NCI-H2196 (cell line): ENCODE results near the gene MGA.

Experiments
- DNase-seq: peaks from one replicate; lab custom pipeline; 2025; ENCODE audit not compliant: unreplicated experiment; lab: John Stamatoyannopoulos, UW

Gene MGA

DNA sequence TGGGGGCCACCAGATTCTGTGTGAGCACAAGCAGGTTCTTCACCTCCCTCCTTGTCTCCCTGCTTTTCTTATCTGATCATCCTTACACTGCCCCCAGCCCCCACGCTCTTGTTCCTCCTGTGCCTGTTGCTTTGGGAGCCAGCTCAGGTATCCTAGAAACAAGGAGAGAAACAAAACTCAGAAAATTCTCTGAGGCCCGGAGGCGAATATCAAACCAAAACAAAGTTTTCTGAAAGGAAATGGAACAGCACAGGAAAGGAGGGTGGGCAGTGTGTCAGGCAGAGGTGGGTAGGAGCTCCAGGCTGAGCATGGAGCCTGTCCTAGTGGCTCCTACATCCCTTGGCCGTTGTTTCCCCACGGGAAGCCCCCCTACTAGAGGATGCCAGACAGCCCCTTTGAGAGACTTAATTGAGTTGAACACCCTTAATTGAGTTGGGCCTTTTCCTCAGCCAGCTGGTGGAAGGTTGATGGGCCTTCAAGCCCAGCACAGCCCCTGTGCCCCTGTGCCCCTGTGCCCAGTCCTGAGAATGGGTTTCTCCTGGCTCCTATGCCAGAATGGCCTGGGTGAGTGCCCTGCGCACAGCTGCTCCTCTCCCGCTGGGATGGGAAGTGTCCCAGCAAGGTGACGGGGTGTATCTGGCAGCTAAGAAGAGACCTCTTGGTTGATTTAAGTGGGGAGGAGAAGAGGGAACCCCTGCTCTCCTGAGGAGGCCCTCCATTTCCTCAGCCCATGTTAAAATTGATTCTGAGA lies 144.9 kb downstream of the MGA start:
- no peak for DNase-seq

- DNase-seq, result no peak
Observed at GRCh38 chr15:41805711-41806110, 145.5 kb downstream of the MGA start.

DNA sequence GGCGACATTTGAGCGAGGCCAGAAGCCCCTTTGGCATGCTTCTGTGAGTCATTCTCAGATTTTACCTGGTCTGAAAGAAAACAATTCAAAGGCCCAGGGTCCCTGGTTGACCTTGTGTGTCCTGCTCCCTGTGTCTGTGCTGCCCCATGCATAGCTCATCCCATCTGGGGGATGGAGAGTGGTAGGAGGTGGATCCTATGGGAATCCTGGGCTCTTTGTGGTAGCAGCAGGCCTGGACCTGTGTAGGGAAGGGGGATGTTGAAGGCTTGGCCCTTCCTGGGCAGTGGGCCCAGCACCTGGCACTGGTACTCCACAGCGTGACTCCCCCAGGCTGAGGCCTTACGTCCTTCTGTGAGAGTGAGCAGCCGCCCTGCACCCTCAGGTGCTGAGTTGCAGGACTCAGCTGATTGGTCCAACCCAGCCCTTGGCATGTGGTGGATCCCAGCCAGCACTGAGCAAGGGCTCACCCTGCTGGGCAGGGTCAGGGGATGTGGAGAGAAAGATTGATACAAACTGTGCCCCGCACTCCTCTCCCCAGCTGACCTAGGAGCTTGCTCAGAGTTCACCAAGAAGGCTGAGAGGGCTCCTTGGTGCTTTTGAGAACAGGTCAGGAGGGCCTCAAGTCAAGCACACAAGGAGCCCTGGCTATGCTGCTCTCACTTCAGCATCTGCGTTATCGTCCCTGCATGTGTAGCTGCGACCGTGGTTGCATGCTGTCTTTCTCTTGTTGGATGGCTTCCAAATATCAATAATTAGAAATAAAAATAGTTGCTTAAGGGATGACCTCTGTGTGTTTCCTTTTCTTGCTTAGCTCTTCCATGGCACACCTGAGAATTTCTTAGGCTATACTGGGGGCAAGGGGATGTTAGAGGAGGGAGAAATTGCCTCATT lies 146.3 kb downstream of the MGA start:
- DNase-seq, result peak; percentile 25

DNA sequence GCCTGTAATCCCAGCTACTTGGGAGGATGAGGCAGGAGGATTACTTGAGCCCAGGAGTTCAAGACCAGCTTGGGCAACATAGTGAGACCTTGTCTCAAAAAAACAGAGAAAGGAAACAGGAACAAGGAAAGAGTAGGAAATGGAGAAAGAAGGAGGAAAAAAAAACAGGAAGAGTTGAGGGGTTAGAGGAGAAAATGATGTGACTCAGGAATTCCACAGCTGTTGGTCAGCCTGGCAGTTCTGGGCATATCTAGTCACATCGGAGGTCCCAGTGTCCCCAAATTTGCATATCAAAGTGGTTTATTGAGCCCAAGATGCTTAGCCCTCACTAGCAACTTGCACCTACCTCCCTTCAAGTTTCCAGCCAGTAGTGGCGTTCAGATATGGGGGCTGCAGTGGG lies 148.9 kb downstream of the MGA start:
- no peak for DNase-seq

GRCh38 chr15:41809526-41810220 lies 149.5 kb downstream of the MGA start:
- DNase-seq, result no peak

GRCh38 chr15:41810651-41811431 lies 150.6 kb downstream of the MGA start:
- no peak for DNase-seq

GRCh38 chr15:41811432-41812195 lies 151.4 kb downstream of the MGA start:
- peak; percentile 39 for DNase-seq

DNA sequence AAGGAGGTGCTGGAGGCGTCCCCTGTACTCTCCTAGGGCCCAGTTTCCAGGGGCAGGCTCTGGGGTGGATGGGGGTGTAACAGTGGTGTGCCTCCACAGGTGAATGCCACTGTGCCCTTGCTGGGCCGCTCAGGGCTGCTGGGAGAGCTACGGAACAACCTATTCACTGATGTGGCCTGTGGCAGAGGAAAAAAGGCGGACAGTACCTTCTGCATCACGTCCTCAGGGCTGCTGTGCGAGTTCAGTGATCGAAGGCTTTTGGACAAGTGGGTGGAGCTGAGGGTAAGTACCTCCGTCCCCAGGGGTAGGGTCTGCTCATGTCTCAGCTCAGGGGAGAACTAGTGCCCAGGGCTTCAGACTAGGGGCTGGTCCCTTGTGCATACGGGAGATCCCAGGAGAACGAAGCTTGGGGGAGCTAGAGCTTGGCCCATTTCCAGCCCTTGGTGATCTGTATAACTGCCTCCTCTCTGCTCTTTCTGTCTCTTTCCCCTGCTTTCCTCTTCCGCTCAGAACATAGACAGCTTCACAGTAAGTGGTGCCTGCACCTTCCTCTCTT lies 152.7 kb downstream of the MGA start:
- DNase-seq, result no peak

- DNase-seq, result no peak
Observed at GRCh38 chr15:41813426-41813825, 153.2 kb downstream of the MGA start.

DNA sequence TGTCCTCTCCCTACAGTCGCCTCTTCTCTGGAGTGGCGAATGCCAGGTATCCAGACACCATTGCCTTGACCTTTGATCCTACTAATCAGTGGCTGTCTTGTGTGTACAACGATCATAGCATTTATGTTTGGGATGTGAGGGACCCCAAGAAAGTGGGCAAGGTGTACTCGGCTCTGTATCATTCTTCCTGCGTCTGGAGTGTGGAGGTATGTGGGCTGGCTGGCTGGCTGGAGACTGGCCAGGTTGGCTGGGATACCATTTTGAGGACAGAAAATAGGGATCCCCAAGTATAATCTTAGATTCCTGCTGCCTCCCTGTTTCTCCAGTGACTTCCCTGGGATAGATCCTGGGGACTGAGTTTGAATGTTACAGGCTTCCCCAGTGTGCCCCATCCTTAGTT lies 154.3 kb downstream of the MGA start:
- DNase-seq, result no peak

DNA sequence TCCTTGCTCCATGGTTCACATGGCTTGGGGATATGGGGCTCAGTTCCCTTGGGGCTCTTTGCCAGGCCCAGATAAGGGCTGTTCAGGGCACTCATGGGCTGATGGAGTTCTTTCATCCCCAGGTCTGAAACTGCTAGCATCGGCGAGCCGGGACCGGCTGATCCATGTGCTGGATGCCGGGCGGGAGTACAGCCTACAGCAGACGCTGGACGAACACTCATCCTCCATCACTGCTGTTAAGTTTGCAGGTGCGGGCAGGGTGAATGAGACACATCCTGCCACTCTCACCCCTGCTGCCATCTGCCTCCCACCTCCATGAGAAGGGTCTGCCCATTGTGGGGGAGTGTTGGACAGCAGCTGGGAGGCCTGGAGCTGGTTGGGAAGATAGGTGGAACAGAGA lies 156.6 kb downstream of the MGA start:
- no peak for DNase-seq

DNA sequence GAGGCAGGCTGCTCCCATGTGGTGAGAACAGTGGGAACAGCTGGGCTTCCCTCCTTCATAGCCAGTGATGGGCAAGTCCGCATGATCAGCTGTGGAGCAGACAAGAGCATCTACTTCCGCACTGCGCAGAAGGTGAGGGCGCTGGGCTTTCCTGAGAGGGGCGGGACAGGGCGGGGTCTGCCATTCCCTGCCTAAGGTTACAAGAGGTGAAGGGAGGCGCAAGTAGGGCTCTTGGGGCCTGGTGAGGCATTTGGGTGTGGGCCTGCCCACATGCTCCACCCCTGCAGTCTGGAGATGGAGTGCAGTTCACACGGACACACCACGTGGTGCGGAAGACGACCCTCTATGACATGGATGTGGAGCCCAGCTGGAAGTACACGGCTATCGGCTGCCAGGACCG lies 157.1 kb downstream of the MGA start:
- no peak for DNase-seq

DNA sequence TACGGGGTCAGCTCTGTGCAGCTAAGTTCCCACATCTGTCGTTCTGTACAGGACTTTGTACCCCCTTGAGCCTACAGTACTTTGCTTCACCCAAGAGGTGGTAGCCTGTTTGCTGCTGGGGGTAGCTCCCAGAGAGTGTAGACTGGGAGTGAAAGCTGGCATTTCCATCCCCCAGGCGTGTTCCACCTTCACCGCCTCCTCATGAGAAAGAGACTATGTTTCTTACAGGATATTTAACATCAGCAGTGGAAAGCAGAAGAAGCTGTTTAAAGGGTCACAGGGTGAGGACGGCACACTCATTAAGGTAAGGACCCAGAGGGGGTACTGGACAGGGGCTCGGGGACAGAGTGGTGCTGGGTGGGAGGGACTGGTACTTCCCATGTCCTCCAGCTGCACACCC lies 157.6 kb downstream of the MGA start:
- DNase-seq, result no peak

- no peak for DNase-seq
Observed at GRCh38 chr15:41819455-41820050, 159.3 kb downstream of the MGA start.

GRCh38 chr15:41820791-41821423 lies 160.7 kb downstream of the MGA start:
- DNase-seq, result peak; percentile 41

- DNase-seq, result no peak
Observed at GRCh38 chr15:41821831-41822230, 161.6 kb downstream of the MGA start.

DNA sequence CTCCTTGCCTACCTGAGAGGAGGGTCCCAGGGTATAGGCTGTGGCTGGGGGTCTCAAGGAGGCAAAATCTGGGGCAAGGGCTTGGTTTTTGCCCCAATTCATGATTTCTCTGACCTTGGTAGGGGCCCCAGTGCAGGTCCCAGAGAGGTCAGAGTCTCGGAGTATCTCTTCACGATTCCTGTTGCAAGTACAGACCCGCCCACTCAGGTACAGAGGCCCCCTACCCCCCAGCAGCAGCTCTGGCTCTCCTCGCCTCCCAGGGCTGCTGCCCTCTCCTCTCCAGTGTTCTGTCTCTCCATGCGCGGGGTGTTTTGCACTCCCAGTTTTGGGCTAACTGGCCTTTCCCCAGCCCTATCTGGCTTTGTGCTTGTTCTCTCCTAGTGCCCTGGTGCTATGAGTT lies 162.3 kb downstream of the MGA start:
- no peak for DNase-seq
